HT1080 (cell line): ENCODE data around the gene AFG1L. TPM values are rescaled to one million over a fixed set of nuclear protein-coding genes. Genes with fewer than 3 reads are reported as not detected.
"Not testable (repeated sequence)": the region's sequence is repeated elsewhere in the genome, so short reads cannot be mapped to it uniquely, and the experiment has no call there.

Source experiments
- DNase-seq: peaks from one replicate; pipeline ENCODE4 v3.0.0-alpha.2; 2015; ENCODE audit warnings: low read depth
- total RNA-seq: library from RNA; depleted of rRNA; stranded (reverse); fragments of >200 nt; shearing (Covaris generic); gene quantifications from 2 replicates; pipeline ENCODE4 v1.2.3, GENCODE V29; 2014

AFG1L gene
- total RNA-seq, 1 experiment from 2014 or later = 8.8 TPM

DNA sequence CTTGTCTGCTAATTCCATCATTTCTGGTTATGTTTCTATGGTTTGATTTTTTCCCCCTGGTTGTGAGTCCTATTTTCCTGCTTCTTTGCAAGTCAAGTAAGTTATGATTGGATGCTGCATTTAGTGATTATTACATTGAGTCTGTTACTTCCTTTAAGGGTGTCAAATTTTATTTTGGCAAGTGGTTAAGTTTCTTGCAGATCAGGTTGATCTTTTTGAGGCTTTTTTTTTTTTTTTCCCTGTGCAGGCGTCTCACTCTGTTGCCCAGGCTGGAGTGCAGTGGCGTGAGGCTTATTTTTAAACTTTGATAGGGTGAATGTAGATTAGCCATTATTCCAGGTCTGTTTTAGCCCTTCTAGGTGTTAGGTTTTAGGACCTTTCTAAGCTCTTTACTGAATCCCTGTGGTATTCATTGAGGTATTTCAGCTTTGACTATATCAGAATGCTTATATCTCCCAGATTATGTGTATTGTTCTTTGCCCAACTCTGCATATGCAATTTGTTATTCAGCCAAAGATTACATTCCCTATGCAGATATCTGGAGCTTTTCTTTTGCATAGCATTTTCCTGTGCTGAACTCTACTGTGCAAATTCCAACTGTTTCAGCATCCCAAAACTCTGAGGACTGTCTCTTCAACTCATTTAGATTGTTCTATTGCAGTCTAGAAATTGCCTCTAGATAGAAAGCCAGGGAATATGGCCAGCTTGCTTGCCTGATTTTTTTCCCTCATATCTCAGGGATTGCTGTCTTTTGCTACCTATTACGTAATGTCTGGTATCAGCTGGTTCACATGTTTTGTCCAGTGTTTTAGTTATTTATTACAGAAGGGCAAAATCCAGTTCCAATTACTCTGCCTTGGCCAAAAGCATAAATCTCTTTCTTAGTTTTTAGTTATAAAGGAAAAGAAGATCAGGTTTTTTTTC, 113.3 kb downstream of the AFG1L start:
- DNase-seq = no peak

DNA sequence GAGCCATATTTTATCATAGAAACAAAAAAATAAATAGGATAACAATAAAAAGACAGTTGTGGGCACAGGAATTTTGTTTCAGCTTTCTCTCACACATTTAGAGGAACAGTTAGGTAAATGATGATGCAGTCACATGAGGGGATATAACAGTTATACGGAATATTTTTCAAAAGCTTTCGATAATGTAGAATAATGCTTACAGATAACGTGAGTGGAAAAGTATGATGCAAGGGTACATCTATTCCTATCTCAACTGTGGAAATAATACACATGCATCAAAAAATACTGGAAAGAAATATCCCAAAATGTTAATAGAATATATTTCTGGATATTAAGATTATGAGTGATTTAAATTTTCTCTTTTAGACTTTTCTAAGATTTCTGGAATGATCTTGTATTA, 114.0 kb downstream of the AFG1L start:
- no peak for DNase-seq

DNA sequence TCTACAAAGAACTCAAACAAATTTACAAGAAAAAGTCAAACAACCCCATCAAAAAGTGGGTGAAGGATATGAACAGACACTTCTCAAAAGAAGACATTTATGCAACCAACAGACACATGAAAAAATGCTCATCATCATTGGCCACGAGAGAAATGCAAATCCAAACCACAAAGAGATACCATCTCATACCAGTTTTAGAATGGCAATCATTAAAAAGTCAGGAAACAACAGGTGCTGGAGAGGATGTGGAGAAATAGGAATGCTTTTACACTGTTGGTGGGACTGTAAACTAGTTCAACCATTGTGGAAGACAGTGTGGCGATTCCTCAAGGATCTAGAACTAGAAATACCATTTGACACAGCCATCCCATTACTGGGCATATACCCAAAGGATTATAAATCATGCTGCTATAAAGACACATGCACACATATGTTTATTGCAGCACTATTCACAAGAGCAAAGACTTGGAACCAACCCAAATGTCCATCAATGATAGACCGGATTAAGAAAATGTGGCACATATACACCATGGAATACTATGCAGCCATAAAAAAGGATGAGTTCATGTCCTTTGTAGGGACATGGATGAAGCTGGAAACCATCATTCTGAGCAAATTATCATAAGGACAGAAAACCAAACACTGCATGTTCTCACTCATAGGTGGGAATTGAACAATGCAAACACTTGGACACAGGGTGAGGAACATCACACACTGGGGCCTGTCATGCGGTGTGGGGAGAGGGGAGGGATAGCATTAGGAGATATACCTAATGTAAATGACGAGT, 121.4 kb downstream of the AFG1L start:
- DNase-seq = not testable (repeated sequence)

DNA sequence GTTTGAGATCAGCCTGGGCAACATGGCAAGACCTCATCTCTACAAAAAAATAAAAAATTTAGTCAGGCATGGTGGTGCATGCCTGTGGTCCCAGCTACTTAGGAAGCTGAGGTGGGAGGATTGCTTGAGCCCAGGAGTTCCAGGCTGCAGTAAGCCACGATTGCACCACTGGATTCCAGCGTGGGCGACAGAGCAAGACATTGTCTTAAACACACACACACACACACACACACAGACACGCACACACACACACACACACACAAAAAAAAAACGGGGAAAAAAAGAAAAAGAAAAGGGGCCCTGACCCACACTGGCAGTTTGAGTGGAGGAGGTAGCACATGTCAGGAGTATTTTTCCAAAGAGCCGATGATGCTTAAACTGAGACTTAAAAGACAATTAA, 122.2 kb downstream of the AFG1L start:
- DNase-seq = no peak

DNA sequence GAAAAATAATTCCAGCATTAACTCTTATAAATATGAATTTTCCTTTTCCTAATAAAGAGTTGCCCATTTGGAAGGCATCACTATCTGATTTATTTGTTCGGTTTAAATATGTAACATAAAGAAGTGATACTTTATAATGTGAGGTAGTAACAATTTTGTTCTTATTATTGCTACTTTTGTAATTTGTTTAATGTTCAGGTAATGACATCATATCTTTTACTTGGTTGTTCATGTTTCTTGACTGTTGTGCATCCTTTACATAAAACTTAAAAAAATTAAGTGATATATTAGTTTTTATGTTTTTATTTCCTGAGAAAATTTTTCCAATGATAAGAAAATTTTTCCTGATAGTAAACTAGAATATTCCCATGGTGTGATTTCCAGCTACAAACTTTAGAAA, 124.6 kb downstream of the AFG1L start:
- DNase-seq = no peak

DNA sequence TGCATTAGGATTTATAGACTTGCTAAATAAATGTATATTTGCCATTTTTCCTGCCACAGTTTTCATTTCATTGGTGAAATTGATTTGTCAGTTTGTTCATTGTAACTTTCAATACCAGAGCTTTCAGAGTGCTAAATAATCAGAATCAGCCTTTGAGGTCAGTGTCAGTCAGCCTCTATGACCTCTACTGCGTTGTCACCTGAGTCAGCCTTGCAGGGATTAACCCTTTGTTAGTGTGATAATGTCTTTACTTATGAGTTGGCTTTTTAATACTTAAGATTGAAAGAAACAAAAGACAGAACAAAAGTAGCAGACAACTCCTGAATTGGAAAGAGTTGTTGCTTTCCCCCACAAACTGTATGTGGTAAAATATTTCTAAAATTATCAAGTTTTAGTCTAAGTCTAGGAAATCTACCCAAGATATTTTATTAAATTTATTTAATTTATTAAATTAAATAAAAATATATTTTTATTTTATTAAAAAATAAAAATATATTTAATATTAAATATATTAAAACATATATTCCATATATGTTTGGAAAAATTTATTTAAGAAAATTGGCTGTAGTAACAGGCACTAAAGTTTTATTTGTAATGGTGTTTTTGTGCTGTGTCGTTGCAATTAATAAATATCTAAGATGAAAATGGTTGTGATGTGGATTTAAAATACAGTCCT, 125.2 kb downstream of the AFG1L start:
- DNase-seq = no peak

DNA sequence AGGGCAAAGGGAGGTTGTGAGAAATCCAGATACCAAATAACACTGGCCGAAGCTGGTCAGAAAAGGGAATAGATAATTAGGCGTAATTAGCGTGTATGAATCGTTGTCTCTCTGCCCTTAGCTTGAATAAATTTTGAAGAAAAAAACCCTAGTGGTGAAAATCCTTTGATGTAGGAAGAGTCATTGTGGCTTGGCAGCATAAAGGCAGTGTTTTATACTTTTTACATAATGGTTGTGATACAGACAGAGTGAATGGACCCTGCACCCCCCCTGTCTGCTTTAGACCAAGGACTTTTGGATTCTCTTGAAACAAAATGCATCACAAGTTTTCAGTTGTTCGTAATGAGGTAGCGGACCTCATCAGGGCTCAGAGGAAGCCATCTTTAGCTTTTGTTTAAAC, 126.5 kb downstream of the AFG1L start:
- DNase-seq = no peak

DNA sequence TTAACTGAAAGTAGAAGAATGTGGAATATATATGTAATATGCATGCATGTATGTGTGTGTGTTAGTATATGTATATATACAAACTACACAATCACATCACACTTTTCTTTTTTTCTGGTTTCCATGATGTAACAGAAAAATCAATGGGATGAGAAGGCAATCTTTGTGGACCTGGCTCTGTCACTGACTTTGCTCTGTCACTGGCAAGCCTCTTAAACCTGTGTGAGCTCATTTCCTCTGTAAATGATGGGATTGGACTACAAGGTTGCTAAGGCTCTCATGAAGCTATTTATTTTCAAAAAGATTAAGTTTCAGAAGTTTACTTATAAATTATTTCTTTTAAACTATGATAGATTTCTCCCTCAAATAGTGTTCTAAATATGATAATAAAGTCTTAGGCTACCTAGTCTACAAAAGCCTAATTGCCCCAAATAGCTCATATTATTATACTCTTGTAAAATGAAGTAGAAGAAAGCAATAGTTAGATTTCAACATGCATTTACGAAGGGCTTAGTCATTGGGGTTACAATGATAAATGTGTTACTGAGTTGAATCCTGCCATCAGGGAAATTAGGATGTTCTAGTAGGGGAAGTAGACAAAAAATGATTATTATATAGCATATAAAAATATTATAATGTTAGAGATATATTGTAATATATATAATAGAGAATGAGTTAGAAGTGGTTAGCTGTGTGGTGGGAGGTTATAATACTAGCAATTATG, 129.3 kb downstream of the AFG1L start:
- DNase-seq = peak; percentile 22

DNA sequence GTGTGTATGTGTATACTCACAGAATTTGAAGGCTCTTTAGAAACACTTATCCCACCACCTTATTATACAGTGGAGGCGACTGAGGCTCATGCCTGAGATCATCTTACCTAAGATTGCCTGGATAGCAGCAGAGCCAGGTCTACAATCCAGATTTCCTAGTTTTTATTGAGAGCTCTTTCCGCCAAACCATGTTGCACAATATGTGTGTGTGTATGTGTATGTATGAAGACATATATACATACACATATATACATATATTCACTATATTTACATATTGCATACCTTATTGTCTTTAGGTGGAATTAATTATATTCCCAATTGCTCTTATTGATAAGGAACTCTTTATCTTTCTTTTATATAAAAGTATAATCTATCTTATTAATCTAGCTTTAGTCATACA, 130.6 kb downstream of the AFG1L start:
- no peak for DNase-seq

DNA sequence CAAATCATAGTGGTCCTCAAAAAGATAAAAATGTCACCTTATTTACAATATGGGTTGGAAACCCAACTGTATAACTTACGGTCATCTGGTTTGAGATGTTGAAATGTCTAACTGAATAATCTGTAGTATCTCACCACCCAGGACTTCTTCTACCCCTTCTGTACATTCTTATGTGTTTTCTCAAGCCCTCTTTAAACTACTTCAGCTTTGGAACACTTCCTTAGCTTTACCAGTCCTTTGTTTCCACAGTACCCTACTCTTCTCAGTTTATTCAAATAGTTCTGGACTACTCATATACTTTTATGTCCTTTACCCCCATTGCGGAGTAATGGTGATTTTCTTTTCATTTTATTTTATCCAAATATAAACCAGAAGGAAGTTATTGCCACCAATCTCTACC, 137.3 kb downstream of the AFG1L start:
- DNase-seq = no peak

DNA sequence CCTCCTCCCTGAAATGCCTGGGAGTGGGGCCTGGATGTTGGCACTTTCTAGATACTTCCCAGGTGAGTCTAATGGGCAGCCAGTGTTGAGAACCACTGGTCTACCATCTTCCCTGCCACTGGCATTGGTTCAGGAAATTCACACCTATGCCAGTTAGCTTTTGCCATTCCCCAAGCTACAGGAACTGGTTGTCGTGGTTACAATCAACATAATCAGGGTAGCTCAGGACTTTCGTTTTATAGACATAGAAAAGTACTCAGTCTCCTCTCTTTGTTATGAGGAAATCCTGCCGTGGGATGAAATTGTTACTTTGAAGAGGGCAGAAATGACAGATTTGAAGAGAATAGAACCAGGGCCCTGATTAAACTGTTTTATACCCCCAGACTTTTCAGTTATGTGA, 137.9 kb downstream of the AFG1L start:
- no peak for DNase-seq

DNA sequence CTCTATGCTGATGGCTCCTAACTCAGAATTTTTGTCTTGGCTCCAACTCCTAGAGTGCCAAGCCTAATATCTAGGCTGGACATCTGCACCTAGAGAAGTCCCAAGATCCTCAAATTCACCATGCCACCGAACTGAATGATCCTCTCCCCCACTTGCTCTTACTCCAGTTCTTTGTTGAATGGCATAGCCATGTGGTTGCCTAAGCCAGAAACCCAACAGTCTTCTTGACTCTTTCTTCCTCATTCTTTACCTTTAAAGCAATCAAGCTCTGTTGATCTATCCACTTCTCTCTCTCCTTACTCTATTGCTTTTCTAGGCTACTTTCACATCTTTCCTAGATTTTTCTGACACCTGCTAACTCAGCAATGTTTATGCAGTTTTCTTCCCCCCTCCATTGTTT, 139.4 kb downstream of the AFG1L start:
- DNase-seq = no peak

DNA sequence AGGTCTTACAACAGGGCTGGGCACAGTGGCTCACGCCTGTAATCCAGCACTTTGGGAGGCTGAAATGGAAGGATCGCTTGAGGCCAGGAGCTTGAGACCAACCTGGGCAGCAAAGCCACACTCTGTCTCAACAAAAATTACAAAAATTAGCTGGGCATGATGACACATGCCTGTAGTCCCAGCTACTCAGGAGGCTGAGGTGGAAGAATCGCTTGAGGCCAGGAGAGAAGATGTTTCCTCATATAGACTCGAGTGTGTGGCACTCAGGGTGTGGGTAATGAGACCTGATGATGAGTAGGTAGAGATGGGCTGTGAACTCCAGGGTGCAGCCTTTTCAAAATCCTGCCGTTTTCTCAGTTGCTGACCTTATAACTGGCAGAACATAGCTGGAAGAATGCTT, 140.5 kb downstream of the AFG1L start:
- no peak for DNase-seq

DNA sequence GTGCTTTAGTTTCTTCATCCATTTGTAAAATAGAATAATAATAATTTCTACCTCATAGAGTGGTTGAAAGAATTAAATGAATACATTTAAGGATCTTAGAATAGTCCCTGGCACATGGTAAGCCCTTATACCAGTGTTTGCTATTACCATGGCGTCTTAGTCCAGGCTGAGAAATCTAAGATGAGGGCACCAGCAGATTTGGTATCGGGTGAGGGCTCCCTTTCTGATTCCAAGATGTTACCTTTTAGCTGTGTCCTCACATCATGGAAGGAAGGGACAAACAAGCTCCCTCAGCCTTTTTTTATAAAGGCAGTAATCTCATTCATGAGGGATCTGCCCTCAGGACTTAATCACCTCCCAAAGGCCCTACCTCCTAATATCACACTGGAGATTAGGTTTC, 141.9 kb downstream of the AFG1L start:
- DNase-seq = no peak

DNA sequence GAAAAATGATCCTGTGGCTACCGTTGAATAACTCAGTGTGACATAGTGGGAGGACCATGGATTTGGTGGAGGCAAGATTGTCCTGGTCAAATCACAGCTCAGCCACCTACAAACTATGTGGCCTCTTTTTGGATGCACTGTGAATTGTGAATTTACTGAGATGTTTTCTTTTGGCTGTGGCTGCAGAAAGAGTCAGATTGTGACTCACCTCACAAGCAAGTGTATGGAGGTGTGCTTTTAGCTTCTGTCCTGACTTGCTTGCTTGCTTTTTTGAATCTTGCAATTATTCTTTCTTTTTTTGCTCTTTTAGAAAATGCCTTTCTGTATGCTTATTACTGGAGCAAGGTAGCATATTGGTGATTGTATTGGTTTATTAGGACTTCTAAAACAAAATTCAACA, 143.0 kb downstream of the AFG1L start:
- DNase-seq = peak; percentile 12

DNA sequence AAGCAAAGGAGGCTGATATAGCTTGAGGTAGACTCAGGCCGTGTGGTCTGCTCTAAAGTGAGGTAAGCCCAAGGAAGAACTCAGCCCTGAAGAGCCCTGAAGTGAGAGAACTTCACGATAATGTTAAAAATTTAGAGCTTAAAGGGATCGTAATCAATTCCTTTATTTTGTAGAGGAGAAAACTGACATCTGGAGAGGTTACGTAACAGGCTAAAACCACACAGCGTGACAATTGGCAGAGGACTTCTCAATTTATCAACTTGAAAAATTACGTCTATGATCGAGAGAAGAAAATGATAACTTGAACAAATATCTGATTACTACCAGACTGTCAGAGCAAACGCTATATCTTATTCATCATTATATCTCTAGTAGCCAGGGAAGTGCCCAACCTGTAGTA, 144.1 kb downstream of the AFG1L start:
- no peak for DNase-seq

DNA sequence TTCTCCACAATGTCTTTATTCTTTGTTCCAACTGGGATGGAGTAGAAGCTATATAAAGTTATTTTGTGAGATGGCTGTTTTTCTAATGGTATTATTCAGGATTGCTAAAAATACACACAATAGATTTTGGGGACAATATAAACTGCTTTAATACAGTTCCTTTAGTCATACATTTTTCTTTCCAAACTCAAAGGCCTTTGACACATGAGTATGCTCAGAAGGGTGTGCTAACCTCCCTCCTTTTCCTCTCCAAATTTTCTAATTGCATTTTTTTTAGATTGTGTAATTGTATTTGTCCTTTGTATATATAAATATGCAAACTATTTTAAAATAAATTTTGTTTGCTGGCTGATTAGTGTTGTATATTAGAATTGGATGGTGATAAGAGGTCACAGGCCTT, 146.3 kb downstream of the AFG1L start:
- DNase-seq = no peak

DNA sequence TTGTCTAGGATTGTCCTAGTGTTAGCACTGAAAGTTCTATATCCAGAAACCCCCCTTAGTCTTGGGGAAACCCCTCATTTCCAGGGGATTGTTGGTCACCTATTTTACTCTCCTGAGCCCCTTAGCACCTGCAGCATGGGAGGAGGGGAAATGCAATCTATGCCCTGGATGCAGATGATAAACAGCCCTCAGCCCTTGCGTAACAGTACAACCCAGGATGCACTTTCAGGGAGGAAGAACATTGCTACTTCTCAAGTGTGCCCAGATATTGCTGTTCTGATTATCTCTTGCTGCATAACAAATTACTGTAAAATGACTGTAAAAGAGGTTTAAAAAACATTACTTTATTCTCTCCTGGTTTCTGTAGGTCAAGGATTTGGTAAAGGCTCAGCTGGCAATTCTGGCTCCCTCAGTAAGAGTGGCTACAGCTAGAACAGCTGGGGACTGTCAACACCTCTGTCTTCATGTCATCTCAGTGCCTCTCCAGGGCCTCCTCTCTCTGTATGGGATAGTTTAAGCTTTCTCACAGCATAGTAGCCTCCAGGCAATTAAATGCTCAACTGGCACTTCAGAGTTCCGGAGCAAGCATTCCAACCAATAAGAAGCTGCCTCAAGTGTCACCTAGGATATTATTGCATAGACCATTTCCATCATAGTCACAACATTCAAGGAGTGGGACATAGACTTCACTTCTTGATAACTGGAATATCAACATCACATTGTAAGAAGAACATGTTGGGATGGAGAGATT, 148.1 kb downstream of the AFG1L start:
- DNase-seq = no peak

DNA sequence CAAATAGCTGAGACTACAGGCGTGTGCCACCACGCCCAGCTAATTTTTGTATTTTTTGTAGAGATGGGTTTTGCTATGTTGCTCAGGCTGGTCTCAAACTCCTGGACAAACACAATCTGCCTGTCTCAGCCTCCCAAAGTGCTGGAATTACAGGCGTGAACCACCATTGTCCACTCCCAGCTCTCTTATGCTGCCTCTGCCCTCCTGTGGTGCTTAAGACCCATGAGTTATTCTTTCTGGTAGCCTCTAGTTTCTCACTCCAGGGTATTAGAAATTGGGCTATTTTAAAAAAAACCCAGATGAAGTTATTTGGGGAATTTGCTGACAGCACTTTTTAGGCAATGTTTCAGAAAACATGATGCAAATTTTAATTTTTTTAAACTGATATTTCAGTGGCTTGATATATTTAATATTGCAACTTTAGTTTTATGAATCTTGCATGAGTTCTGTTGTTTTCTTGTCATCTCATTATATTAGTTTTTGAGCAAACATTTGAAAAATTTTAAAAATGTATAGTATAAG, 151.8 kb downstream of the AFG1L start:
- DNase-seq = no peak

DNA sequence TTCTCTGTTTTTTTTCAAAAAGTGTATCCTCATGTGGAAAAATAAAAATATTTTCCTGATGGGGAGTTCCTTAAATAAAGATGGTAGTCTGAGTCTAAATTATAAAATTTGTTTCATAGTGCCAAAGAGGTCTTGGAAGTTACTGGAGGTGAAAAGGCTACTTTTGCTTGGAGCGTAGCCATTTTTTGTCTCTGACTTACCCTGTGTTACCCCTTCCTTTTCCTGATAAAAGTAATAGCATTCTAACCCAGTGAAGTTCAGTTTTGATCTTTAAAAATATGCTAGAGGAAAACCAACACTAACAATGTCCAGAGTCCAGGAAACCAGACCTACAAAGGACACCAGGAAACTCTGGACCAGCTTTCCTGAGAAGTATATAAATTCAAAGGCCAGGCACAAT, 153.6 kb downstream of the AFG1L start:
- DNase-seq = no peak
